ENCODE results near the gene PFN3. TPM values are rescaled to one million over a fixed set of nuclear protein-coding genes. Genes with fewer than 3 reads are reported as not detected.
A peak's percentile ranks its signal among the peaks of the same experiment; 100 is the strongest.

The PFN3 gene
- total RNA-seq (2021): 0.48 TPM in 1 of 3 replicates, not detected in the others
- not detected for Bru-seq, nascent RNA
- long read RNA-seq, experiment 1: 0 reads
- long read RNA-seq, experiment 2: 0 reads
- long read RNA-seq, experiment 3: 0 reads

- POLR2A ChIA-PET: no interaction called here
- Mint-ChIP-seq H3K27ac (no peak within 1 kb of the TSS), H3K36me3 (no peaks in the 10 kb centered on the region), H3K4me3 (0 out of 2 replicates have a peak within 1 kb of the TSS, but pooled peaks have one; percentile 24), H3K4me1 (peaks cover 21% of the 10 kb centered on the region), H3K9me3 (no peaks in the 10 kb centered on the region), H3K27me3 (ENCODE audit: low read depth) (peaks cover 47% of the 10 kb centered on the region)
- no peak for TF ChIP-seq NR3C1 (CRISPR knock-in tag; conservative IDR thresholded peaks at IDR 0.05; ENCODE audit: low read depth)
- TF ChIP-seq TP53 (CRISPR knock-in tag; IDR thresholded peaks at IDR 0.05): no peak
- TF ChIP-seq CTCF (IDR thresholded peaks at IDR 0.05): no peak
- peak; percentile 61 for DNase-seq (ENCODE audit: low spot score)
- CTCF ChIA-PET: interaction anchor here (1.0 to 7.9 kb wide), 6 partner anchors 10 to 91 kb away, joined by 3 to 202 read pairs (median 75); partner anchors contain the start of gene GRK6
- ATAC-seq: no peak
Observed at GRCh38 chr5:177399997-177400868, at the start of gene PFN3. Gene PFN3, minus strand, starts transcription at chr5:177400661. Its CDS starts 85 bp downstream, at chr5:177400576.

- Mint-ChIP-seq H3K27me3 (ENCODE audit: low read depth) (peaks cover 44% of the 10 kb centered on the region), H3K9me3 (no peaks in the 10 kb centered on the region), H3K27ac (no peak overlapping the region), H3K4me1 (peaks cover 56% of the 10 kb centered on the region), H3K4me3 (no peak overlapping the region), H3K36me3 (no peaks in the 10 kb centered on the region)
- DNase-seq (ENCODE audit: low spot score): no peak
- CTCF ChIA-PET: interaction anchor here (0.7 to 15.8 kb wide), 14 partner anchors 9 to 315 kb away, joined by 3 to 171 read pairs (median 4); partner anchors contain the start of genes GRK6 and MXD3
- TF ChIP-seq MAX (CRISPR knock-in tag; IDR thresholded peaks at IDR 0.05) (no peak), SMAD4 (CRISPR knock-in tag; IDR thresholded peaks at IDR 0.05) (0 out of 2 replicates have a peak, but pooled peaks have one; percentile 44), PRDM15 (CRISPR knock-in tag; IDR thresholded peaks at IDR 0.05) (no peak), HMGA2 (CRISPR knock-in tag; IDR thresholded peaks at IDR 0.05) (no peak), NFE2L1 (CRISPR knock-in tag; IDR thresholded peaks at IDR 0.05) (no peak)
- ATAC-seq: no peak
- POLR2A ChIA-PET: interaction anchor here (1.5 to 5.8 kb wide), 4 partner anchors 8 to 59 kb away, joined by 3 to 38 read pairs (median 8); no protein-coding TSS in a partner anchor
Observed at GRCh38 chr5:177449140-177450061, 48.9 kb upstream of the PFN3 start.

- ATAC-seq (no peak), DNase-seq (ENCODE audit: low spot score) (no peak)
- H3K27me3 Mint-ChIP-seq (ENCODE audit: low read depth): peaks cover 49% of the 10 kb centered on the region
- no peak for TF ChIP-seq NR3C1 (CRISPR knock-in tag; conservative IDR thresholded peaks at IDR 0.05; ENCODE audit: low read depth)
- TF ChIP-seq PRRX2 (CRISPR knock-in tag; IDR thresholded peaks at IDR 0.05): no peak
- TF ChIP-seq ZNF532 (CRISPR knock-in tag; IDR thresholded peaks at IDR 0.05; ENCODE audit: borderline replicate concordance): no peak
- no peak for TF ChIP-seq IRF2 (CRISPR knock-in tag; IDR thresholded peaks at IDR 0.05; ENCODE audit: borderline replicate concordance, low read depth)
- TF ChIP-seq ZBTB43 (CRISPR knock-in tag; IDR thresholded peaks at IDR 0.05): no peak
- no peaks in the 10 kb centered on the region for H3K36me3 Mint-ChIP-seq
- peaks cover 54% of the 10 kb centered on the region for H3K4me1 Mint-ChIP-seq
- peak overlapping the region; percentile 60 for H3K4me3 Mint-ChIP-seq
- no peaks in the 10 kb centered on the region for H3K9me3 Mint-ChIP-seq
- H3K27ac Mint-ChIP-seq: no peak overlapping the region
- ChIA-PET POLR2A (interaction anchor here (0.9 to 5.8 kb wide), 10 partner anchors 7 to 317 kb away, joined by 3 to 38 read pairs (median 7); partner anchors contain the start of genes GRK6 and PDLIM7), CTCF (interaction anchor here (0.7 to 15.8 kb wide), 23 partner anchors 7 to 314 kb away, joined by 3 to 171 read pairs (median 5); partner anchors contain the start of genes GRK6, MXD3 and SLC34A1)
Observed at GRCh38 chr5:177448244-177448950, 47.9 kb upstream of the PFN3 start.
